SU-DHL-6 (cell line): ENCODE results near the gene ARL2.

ENCODE experiments used
- EZH2phosphoT487 ChIP-seq: fragments of 200-600 bp; sonication (generic), shearing (Covaris generic); conservative IDR thresholded peaks from 2 replicates; pipeline ENCODE4 v1.6.1; 2018; ENCODE audit warnings: mild to moderate bottlenecking, antibody characterized with exemption, low read length, moderate library complexity, mixed read lengths
- TF ChIP-seq, protein P1 (sequence below): fragments of 200-600 bp; sonication (generic); IDR thresholded peaks from one replicate; pipeline ENCODE4 v1.5.1; 2017; ENCODE audit warnings: antibody characterized with exemption, mild to moderate bottlenecking, low read length, moderate library complexity; ENCODE audit not compliant: insufficient read depth, poor library complexity, severe bottlenecking

DNA sequence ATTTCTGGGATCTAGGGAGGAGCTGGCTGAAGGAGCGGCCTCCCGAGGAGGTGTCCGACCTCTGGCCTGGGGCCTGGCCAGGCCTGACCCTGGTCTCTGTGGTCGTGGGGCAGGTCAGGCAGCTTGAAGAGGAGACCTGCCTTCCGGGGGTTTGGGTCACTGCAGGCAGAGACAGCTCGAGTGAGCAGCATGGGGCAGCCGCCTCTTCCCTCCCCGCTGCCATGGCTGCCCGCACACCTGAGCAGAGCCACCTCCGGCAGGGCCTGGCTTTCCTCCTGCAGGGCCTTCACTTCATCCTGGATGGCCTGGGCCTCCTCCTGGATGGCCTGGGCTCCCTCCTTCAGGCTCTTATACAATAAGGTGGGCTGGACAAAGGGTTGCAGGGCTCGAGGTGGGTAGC lies 52.4 kb downstream of the ARL2 start:
- TF ChIP-seq, protein P1, sequence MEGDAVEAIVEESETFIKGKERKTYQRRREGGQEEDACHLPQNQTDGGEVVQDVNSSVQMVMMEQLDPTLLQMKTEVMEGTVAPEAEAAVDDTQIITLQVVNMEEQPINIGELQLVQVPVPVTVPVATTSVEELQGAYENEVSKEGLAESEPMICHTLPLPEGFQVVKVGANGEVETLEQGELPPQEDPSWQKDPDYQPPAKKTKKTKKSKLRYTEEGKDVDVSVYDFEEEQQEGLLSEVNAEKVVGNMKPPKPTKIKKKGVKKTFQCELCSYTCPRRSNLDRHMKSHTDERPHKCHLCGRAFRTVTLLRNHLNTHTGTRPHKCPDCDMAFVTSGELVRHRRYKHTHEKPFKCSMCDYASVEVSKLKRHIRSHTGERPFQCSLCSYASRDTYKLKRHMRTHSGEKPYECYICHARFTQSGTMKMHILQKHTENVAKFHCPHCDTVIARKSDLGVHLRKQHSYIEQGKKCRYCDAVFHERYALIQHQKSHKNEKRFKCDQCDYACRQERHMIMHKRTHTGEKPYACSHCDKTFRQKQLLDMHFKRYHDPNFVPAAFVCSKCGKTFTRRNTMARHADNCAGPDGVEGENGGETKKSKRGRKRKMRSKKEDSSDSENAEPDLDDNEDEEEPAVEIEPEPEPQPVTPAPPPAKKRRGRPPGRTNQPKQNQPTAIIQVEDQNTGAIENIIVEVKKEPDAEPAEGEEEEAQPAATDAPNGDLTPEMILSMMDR, result no peak
- no peak for TF ChIP-seq EZH2phosphoT487
